ENCODE data around the gene PDILT. TPM values are rescaled to one million over a fixed set of nuclear protein-coding genes. Genes with fewer than 3 reads are reported as not detected.

Gene PDILT
- total RNA-seq, 1 experiment from 2014 or later: not detected

GRCh38 chr16:20311548-20311947, 93.0 kb downstream of the PDILT start:
- no peak for DNase-seq
- no TSS peak for BruUV-seq (replicated peaks)
- Histone ChIP-seq H3K27me3 (replicated peaks; ENCODE audit: control insufficient read depth, insufficient read depth, low read length) (no peaks in the 10 kb centered on the region), H3K4me3 (ENCODE audit: low read depth, low read length) (no peak overlapping the region), H3K36me3 (ENCODE audit: control insufficient read depth, insufficient read depth, low read length) (no peaks in the 10 kb centered on the region), H3K4me1 (no peaks in the 10 kb centered on the region), H3K9me3 (no peaks in the 10 kb centered on the region)
- Mint-ChIP-seq H3K4me1 (ENCODE audit: low read depth, unreplicated experiment) (no peaks in the 10 kb centered on the region), H3K9me3 (ENCODE audit: unreplicated experiment) (no peaks in the 10 kb centered on the region), H3K27ac (ENCODE audit: unreplicated experiment) (no peak overlapping the region), H3K36me3 (ENCODE audit: insufficient read depth, unreplicated experiment) (no peaks in the 10 kb centered on the region), H3K4me3 (ENCODE audit: unreplicated experiment) (no peak overlapping the region), H3K27me3 (ENCODE audit: insufficient read depth, unreplicated experiment) (peaks cover 10% of the 10 kb centered on the region)
- ChIA-PET CTCF (interaction anchor here (1.2 kb wide), 1 partner anchor 404 kb away, joined by 6 read pairs; no protein-coding TSS in a partner anchor), POLR2A (no interaction called here)
- intact Hi-C loops (cut with micrococcal nuclease; ENCODE audit: unreplicated experiment): no loop called here
- TF ChIP-seq, protein P1, sequence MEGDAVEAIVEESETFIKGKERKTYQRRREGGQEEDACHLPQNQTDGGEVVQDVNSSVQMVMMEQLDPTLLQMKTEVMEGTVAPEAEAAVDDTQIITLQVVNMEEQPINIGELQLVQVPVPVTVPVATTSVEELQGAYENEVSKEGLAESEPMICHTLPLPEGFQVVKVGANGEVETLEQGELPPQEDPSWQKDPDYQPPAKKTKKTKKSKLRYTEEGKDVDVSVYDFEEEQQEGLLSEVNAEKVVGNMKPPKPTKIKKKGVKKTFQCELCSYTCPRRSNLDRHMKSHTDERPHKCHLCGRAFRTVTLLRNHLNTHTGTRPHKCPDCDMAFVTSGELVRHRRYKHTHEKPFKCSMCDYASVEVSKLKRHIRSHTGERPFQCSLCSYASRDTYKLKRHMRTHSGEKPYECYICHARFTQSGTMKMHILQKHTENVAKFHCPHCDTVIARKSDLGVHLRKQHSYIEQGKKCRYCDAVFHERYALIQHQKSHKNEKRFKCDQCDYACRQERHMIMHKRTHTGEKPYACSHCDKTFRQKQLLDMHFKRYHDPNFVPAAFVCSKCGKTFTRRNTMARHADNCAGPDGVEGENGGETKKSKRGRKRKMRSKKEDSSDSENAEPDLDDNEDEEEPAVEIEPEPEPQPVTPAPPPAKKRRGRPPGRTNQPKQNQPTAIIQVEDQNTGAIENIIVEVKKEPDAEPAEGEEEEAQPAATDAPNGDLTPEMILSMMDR (IDR thresholded peaks at IDR 0.05; ENCODE audit: insufficient read depth in 1 of 2, low read depth in 1 of 2, low read length in 1 of 2, severe bottlenecking in 1 of 2, unreplicated experiment in 1 of 2): no peak

DNA sequence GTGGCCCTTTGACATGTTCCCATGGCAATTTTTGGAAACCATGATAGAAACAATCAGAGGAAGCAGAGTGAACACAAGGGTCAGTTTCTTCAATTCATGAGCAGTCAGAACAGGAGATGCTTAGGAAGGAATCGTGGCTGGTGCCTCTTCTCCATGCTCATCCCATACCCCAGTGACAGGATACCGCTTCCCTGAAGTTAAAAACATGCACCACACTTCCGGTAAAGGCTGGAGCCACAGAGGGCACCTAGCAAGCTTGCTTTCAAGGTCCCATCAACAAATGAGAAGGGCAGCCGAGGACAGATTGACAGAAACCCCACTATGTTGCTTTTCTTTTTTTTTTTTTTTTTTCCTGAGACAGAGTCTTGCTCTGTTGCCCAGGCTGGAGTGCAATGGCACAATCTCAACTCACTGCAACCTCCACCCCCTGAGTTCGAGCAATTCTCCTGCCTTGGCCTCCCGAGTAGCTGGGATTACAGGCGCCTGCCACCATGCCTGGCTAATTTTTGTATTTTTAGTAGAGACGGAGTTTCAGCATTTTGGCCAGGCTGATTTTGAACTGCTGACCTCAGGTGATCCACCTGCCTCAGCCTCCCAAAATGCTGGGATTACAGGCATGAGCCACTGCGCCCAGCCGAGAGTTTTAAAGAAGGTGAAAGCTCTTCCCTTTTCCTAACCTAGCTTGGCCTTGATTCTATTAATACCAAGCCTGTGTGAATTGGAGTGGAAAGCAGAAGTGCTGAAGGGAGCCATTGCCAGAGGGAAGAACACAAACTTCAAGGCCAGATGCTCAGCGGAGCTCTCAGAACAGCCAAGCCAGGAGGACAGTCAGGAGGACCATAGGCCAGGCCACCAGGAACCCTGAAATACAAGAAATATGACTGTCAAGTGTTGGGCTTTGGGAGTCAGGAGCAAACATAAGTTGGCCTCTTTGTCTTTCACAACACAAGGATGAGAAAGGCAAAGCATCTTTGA, 93.8 kb downstream of the PDILT start:
- Mint-ChIP-seq H3K27me3 (ENCODE audit: insufficient read depth, unreplicated experiment) (peaks cover 14% of the 10 kb centered on the region), H3K9me3 (ENCODE audit: unreplicated experiment) (no peaks in the 10 kb centered on the region), H3K36me3 (ENCODE audit: insufficient read depth, unreplicated experiment) (no peaks in the 10 kb centered on the region), H3K27ac (ENCODE audit: unreplicated experiment) (no peak overlapping the region), H3K4me1 (ENCODE audit: low read depth, unreplicated experiment) (no peaks in the 10 kb centered on the region), H3K4me3 (ENCODE audit: unreplicated experiment) (no peak overlapping the region)
- DNase-seq: no peak
- no peaks in the 10 kb centered on the region for H3K4me1 ChIP-seq
- ChIA-PET POLR2A (no interaction called here), CTCF (interaction anchor here (1.2 kb wide), 1 partner anchor 403 kb away, joined by 6 read pairs; no protein-coding TSS in a partner anchor)
- intact Hi-C loops (cut with micrococcal nuclease; ENCODE audit: unreplicated experiment): no loop called here
- no peaks in the 10 kb centered on the region for H3K27me3 ChIP-seq (replicated peaks; ENCODE audit: control insufficient read depth, insufficient read depth, low read length)
- H3K36me3 ChIP-seq (ENCODE audit: control insufficient read depth, insufficient read depth, low read length): no peaks in the 10 kb centered on the region
- H3K4me3 ChIP-seq (ENCODE audit: low read depth, low read length): no peak overlapping the region
- no TSS peak for BruUV-seq (replicated peaks)
- TF ChIP-seq, protein P1 (IDR thresholded peaks at IDR 0.05; ENCODE audit: insufficient read depth in 1 of 2, low read depth in 1 of 2, low read length in 1 of 2, severe bottlenecking in 1 of 2, unreplicated experiment in 1 of 2): no peak
- H3K9me3 ChIP-seq: no peaks in the 10 kb centered on the region

- no peaks in the 10 kb centered on the region for H3K36me3 Mint-ChIP-seq (ENCODE audit: insufficient read depth, unreplicated experiment)
- no peaks in the 10 kb centered on the region for H3K36me3 ChIP-seq (ENCODE audit: control insufficient read depth, insufficient read depth, low read length)
- H3K4me1 ChIP-seq: no peaks in the 10 kb centered on the region
- POLR2A ChIA-PET: no interaction called here
- H3K9me3 ChIP-seq: no peaks in the 10 kb centered on the region
- H3K27me3 ChIP-seq (replicated peaks; ENCODE audit: control insufficient read depth, insufficient read depth, low read length): no peaks in the 10 kb centered on the region
- no peaks in the 10 kb centered on the region for H3K9me3 Mint-ChIP-seq (ENCODE audit: unreplicated experiment)
- intact Hi-C loops (cut with micrococcal nuclease; ENCODE audit: unreplicated experiment): no loop called here
- CTCF ChIA-PET: no interaction called here
- H3K4me3 ChIP-seq (ENCODE audit: low read depth, low read length): no peak overlapping the region
- H3K4me1 Mint-ChIP-seq (ENCODE audit: low read depth, unreplicated experiment): no peaks in the 10 kb centered on the region
- DNase-seq: no peak
- H3K27ac Mint-ChIP-seq (ENCODE audit: unreplicated experiment): no peak overlapping the region
- no peak overlapping the region for H3K4me3 Mint-ChIP-seq (ENCODE audit: unreplicated experiment)
- TF ChIP-seq, protein P1 (IDR thresholded peaks at IDR 0.05; ENCODE audit: insufficient read depth in 1 of 2, low read depth in 1 of 2, low read length in 1 of 2, severe bottlenecking in 1 of 2, unreplicated experiment in 1 of 2): no peak
- H3K27me3 Mint-ChIP-seq (ENCODE audit: insufficient read depth, unreplicated experiment): peaks cover 18% of the 10 kb centered on the region
- BruUV-seq (replicated peaks): no TSS peak
Measured at GRCh38 chr16:20309786-20310185, 94.8 kb downstream of the PDILT start.

Other genes with a start within 250 kb of the PDILT start
- not detected in 2 replicates for gene GP2, start 77.2 kb downstream of the PDILT start, total RNA-seq (2022)
- not detected in 2 replicates for gene UMOD, start 52.0 kb downstream of the PDILT start, total RNA-seq (2022)
- gene ACSM5, start 4.8 kb upstream of the PDILT start, total RNA-seq (2022): not detected in 2 replicates
- gene ACSM2A, start 46.8 kb upstream of the PDILT start, total RNA-seq (2022): not detected in 2 replicates
- 0.56 and 1.4 TPM in 2 replicates for gene ACSM2B, start 171.6 kb upstream of the PDILT start, total RNA-seq (2022)